DOHH2 (cell line): ENCODE results near the gene COL26A1.

Experiments
- EZH2phosphoT487 ChIP-seq: fragments of 200-600 bp; sonication (generic); IDR thresholded peaks from 2 replicates; pipeline ENCODE4 v1.6.1; 2017; ENCODE audit warnings: borderline replicate concordance, mild to moderate bottlenecking, antibody characterized with exemption, low read length, moderate library complexity, mixed read lengths
- TF ChIP-seq, protein P1 (sequence below): fragments of 200-600 bp; sonication (generic); IDR thresholded peaks from one replicate; pipeline ENCODE4 v1.5.1; 2014; ENCODE audit warnings: antibody characterized with exemption, mild to moderate bottlenecking, low read depth, low read length; ENCODE audit not compliant: poor library complexity, severe bottlenecking

DNA sequence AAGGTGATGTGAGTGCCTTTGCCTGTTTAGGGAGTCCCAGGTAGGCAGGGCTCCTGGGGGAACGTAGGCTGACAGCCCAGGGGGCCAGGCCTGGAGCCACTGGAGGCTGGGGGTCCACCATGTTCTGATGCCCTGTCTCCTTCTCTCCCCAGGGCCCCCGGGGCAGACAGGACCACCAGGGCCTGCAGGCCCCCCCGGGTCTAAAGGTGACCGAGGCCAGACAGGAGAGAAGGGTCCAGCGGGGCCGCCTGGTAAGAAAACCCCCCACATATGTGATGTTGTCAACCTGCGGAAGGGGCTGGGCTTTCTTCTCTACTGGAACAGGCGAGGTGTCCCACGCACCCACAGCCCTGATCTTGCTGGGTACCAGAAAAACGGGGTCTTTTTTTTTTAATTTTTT is 181.2 kb downstream of the COL26A1 start:
- TF ChIP-seq, protein P1, sequence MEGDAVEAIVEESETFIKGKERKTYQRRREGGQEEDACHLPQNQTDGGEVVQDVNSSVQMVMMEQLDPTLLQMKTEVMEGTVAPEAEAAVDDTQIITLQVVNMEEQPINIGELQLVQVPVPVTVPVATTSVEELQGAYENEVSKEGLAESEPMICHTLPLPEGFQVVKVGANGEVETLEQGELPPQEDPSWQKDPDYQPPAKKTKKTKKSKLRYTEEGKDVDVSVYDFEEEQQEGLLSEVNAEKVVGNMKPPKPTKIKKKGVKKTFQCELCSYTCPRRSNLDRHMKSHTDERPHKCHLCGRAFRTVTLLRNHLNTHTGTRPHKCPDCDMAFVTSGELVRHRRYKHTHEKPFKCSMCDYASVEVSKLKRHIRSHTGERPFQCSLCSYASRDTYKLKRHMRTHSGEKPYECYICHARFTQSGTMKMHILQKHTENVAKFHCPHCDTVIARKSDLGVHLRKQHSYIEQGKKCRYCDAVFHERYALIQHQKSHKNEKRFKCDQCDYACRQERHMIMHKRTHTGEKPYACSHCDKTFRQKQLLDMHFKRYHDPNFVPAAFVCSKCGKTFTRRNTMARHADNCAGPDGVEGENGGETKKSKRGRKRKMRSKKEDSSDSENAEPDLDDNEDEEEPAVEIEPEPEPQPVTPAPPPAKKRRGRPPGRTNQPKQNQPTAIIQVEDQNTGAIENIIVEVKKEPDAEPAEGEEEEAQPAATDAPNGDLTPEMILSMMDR = no peak
- TF ChIP-seq EZH2phosphoT487 = no peak
